ENCODE results near the gene CELSR1. TPM values are rescaled to one million over a fixed set of nuclear protein-coding genes. Genes with fewer than 3 reads are reported as not detected.
A peak's percentile ranks its signal among the peaks of the same experiment; 100 is the strongest.

The CELSR1 gene
- total and polyA plus RNA-seq, 2 of the 13 experiments (the other 11 are each of a cell fraction or from before 2014, with no cell fraction given): 0.78 to 1.8 TPM

DNA sequence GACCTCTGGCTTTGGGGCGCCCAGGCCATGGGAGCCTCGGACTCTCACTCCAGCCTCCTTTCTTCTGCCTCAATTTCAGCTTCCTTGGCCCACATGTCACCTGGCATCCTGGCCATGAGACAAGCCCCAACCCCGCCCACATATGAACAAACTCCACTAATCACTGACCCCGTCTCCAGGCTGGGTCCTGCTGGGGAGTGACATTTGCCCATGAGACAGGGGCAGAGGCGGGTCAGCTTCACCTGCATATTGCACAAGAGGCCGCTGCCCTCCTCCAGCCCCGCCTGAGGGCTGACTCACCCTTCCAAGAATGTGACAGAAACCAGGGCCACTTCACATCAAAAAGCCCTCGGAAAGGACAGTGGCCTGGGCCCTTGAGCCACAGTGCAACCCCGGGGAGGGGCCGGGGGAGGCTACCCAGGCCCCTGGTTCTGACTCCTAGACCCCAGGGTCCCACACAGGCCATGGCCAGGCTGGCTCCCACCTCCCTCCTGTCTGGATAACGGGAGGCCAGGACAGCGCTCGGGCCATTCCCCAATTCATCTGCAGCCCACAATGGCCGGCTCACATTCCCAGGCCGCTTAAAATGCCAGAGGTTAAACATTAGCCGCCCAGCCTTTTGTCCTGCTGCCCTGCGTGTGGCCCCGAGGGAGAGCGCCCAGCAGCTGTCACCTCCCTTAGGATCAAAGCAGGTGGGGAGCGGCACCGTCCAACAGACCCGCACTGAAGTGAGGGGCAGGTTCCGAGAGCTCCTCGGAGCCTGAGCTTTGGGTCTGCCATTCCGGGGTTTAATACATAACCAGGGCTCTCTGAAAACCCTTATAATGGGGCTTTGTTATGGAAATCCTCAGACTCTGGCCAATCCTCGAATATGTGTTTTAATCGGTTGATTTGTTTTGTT lies 159.6 kb downstream of the CELSR1 start (continued):
- TF ChIP-seq ZBTB39 (CRISPR knock-in tag; IDR thresholded peaks at IDR 0.05) (no peak), ZSCAN30 (CRISPR knock-in tag; IDR thresholded peaks at IDR 0.05) (no peak), ZNF562 (CRISPR knock-in tag; IDR thresholded peaks at IDR 0.05; ENCODE audit: borderline replicate concordance) (no peak), TBL1XR1 (IDR thresholded peaks at IDR 0.05; ENCODE audit: borderline replicate concordance, low read length, partially characterized antibody) (peak; percentile 59), RARG (CRISPR knock-in tag; IDR thresholded peaks at IDR 0.05; ENCODE audit: low read depth) (no peak), PHF8 (CRISPR knock-in tag; IDR thresholded peaks at IDR 0.05) (peak; percentile 43), FIP1L1 (IDR thresholded peaks at IDR 0.05; ENCODE audit: borderline replicate concordance, insufficient read depth, low read depth, low read length) (no peak), DNMT1 (CRISPR knock-in tag; IDR thresholded peaks at IDR 0.05) (no peak), ZBED4 (CRISPR knock-in tag; IDR thresholded peaks at IDR 0.05; ENCODE audit: borderline replicate concordance) (peak; percentile 98; the same call in 1 of the 2 replicates), ZNF30 (CRISPR knock-in tag; IDR thresholded peaks at IDR 0.05) (no peak)
- TF ChIP-seq, protein P1, sequence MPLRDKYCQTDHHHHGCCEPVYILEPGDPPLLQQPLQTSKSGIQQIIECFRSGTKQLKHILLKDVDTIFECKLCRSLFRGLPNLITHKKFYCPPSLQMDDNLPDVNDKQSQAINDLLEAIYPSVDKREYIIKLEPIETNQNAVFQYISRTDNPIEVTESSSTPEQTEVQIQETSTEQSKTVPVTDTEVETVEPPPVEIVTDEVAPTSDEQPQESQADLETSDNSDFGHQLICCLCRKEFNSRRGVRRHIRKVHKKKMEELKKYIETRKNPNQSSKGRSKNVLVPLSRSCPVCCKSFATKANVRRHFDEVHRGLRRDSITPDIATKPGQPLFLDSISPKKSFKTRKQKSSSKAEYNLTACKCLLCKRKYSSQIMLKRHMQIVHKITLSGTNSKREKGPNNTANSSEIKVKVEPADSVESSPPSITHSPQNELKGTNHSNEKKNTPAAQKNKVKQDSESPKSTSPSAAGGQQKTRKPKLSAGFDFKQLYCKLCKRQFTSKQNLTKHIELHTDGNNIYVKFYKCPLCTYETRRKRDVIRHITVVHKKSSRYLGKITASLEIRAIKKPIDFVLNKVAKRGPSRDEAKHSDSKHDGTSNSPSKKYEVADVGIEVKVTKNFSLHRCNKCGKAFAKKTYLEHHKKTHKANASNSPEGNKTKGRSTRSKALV (CRISPR knock-in tag; IDR thresholded peaks at IDR 0.05): no peak
- TF ChIP-seq, protein P2, sequence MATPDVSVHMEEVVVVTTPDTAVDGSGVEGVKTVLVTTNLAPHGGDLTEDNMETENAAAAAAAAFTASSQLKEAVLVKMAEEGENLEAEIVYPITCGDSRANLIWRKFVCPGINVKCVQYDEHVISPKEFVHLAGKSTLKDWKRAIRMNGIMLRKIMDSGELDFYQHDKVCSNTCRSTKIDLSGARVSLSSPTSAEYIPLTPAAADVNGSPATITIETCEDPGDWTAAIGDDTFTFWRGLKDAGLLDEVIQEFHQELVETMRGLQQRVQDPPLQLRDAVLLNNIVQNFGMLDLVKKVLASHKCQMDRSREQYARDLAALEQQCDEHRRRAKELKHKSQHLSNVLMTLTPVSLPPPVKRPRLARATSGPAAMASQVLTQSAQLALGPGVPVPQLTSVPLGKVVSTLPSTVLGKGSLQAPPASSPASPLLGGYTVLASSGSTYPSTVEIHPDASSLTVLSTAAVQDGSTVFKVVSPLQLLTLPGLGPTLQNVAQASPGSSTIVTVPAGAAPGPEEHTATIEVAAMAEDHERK (CRISPR knock-in tag; IDR thresholded peaks at IDR 0.05; ENCODE audit: low read depth): no peak
- TF ChIP-seq, protein P3, sequence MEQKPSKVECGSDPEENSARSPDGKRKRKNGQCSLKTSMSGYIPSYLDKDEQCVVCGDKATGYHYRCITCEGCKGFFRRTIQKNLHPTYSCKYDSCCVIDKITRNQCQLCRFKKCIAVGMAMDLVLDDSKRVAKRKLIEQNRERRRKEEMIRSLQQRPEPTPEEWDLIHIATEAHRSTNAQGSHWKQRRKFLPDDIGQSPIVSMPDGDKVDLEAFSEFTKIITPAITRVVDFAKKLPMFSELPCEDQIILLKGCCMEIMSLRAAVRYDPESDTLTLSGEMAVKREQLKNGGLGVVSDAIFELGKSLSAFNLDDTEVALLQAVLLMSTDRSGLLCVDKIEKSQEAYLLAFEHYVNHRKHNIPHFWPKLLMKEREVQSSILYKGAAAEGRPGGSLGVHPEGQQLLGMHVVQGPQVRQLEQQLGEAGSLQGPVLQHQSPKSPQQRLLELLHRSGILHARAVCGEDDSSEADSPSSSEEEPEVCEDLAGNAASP (CRISPR knock-in tag; IDR thresholded peaks at IDR 0.05; ENCODE audit: borderline replicate concordance): peak; percentile 78; the same call in 1 of the 2 replicates
- TF ChIP-seq, protein P4, sequence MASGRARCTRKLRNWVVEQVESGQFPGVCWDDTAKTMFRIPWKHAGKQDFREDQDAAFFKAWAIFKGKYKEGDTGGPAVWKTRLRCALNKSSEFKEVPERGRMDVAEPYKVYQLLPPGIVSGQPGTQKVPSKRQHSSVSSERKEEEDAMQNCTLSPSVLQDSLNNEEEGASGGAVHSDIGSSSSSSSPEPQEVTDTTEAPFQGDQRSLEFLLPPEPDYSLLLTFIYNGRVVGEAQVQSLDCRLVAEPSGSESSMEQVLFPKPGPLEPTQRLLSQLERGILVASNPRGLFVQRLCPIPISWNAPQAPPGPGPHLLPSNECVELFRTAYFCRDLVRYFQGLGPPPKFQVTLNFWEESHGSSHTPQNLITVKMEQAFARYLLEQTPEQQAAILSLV (CRISPR knock-in tag; IDR thresholded peaks at IDR 0.05; ENCODE audit: borderline replicate concordance): no peak
